Stimulated activated CD4-positive, alpha-beta T cell treated with anti-CD3 and anti-CD28 coated beads, Interleukin-12 subunit alpha, Interleukin-12 subunit beta, amount 100 ng/mL, for 4 hours (primary cell): ENCODE measurements around the gene CLCN7.
A peak's percentile ranks its signal among the peaks of the same experiment; 100 is the strongest.
"Not testable (repeated sequence)": the region's sequence is repeated elsewhere in the genome, so short reads cannot be mapped to it uniquely, and the experiment has no call there.

ENCODE experiments used
- DNase-seq: peaks from one replicate; pipeline ENCODE4 v3.0.0-alpha.2; 2020

CLCN7 gene

DNA sequence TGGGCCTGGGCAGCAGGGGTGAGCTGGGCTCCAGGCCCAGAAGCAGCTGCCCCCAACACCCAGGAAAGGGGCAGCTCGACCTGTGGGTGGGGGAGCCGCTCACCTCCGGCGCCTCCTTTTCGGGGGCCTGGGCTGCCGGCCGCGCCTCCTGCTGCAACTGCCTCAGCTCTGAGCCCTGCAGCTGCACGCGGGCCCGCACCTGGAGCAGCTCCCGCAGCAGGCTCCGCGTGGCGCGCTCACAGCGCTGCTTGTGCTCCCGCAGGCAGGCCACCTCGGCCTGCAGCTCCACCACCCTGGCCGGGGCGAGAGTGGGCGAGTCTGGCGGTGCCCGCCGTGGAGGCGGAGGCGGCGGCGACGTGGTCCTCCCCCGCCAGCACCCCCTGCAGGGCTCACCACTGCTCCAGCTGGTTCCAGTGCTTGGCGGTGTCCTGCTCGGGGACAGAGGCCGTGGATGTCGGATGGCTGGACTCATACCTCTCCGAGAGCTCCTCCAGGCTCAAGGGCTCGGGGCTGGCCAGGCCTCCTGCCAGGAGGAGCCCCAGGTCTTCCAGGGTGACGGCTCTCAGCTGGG lies 31.3 kb downstream of the CLCN7 start:
- DNase-seq: no peak

DNA sequence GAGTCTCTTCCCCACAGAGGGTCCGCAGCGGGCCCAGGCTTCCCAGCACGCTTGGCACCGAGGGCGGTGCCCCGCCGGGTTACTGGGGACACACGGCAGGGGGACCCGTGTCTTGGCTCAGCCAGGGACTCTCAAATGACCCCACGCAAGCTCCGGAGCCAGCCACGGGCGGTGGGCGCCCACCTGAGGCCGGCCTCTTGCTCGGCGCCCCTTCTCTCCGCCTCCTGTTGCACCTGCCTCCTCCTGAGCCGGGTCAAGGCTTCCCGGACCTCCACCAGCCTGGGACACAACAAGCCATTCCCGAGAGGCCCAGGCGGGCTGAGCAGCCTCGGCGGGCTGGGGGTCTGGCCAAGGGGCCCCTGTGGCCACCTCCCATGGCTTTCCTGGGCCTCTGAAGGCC lies 32.1 kb downstream of the CLCN7 start:
- no peak for DNase-seq

DNA sequence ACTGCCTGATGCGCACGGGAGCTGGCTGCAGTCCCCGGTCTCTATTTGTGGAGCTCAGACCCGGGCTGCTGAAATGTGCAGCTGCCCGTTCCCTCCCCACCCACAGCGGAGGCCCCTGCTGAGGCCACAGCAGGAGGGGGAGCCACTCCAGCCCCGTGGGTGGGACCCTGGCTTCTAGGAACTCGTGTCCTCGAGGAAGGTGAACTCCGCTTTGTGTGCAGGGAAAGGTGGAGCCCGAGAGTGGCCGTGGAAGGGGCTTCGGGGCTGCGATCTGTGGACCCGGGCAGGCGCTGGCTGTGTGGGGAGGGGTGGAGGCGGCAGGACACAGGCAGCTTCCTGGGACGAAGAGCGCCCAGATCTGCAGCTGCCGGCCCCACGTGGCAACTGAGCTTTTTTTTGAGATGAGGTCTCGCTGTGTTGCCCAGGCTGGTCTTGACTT lies 33.4 kb downstream of the CLCN7 start:
- no peak for DNase-seq

DNA sequence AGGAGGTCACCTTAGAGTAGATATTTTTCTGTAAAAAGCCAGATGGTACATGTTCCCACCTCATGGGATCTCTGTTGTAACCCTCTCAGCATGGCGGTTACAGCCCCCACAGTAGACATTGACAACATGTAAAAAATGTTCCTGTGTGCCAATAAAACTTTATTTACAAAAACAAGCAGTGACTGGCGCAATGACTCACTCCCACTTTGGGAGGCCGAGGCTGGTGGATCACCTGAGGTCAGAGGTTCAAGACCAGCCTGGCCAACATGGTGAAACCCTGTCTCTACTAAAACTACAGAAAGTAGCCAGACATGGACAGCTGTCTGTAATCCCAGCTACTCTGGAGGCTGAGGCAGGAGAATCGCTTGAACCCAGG lies 35.1 kb downstream of the CLCN7 start:
- DNase-seq: not testable (repeated sequence)

DNA sequence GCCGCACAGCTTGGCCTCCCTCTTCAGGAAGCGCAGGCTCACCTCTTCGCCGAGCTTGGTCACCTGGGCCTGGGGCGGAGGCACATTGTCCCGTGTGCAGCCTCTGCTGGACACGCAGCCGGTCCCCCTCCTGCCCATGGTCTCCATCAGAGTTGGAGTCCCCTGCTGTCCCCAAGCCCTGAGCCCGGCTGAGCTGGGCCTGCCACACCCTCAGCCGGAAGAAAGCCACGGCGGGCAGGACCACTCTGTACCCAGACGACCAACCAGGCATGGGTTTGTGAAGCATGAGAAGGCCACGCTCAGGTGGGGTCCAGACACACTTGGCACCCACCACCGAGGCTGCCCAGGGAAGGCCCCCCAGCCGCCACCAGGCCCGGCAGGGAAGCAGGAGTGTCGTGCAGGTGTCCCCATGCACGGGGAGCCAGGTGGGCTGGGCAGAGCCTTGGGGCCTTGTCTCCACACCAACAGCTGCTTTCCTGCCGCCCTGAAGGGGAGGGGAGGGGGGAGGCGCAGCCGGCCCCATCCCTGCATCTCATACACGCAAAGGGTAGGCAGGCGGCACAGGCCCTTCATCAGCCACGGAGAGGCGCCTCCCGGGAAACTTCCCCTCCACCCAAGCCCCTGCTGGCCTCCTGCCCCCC lies 35.6 kb downstream of the CLCN7 start:
- DNase-seq: no peak

DNA sequence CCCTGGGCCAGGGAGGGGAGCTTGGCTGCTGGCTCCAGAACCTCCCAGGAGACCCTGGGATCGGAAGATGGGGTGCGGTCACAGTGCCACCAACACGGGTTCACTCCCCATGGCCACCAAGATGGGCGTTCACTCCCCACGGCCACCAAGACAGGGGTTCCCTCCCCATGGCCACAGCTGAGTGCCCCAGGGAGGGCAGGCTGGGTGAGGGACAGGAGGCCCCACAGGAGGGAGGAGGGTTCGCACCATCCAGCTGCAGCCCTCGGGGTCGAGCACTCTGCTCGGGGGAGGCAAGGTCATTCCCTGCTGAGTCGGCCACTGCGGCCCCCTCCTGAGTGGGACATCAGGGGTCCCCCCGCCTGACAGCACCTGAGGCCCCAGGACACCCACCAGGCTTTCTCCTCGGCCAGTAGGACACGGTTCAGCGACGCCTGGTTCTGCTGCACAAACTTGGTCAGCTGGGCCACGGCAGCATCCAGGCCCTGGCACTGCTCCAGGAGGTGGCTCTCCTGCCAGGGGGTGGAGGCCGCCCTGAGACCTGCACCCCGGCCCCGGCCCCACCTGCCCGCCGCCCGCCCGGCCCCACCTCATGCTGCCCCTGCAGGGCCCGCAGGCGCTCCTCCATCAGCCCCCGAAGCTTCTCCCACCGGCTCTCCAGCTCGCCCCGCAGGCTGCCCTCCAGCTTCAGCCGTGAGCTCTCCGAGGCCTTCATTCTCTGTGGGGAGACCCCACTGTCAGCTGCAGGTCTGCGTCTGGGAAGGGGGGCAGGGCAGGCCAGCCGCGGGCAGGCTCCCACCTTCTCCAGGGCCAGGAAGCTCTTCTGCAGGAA lies 36.4 kb downstream of the CLCN7 start:
- DNase-seq: no peak

DNA sequence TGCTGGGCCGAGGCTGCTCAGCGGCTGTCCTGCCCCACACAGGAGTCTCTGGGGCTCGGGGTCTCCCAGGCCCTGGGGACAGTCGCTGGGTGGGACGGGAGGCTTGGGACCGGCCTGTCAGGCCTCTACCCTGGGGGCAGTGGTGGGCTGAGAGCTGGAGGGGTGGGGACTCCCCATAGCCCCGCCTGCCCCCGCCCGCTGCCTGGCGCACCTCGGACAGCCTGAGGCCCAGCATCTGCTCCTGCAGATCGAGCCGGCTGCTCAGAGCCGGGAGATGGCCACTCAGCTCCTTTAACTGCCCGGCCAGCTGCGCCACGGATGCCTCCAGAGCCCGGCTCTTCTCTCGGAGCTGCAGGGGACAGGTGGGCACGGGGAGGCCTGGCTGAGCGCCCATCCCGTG lies 37.2 kb downstream of the CLCN7 start:
- no peak for DNase-seq

DNA sequence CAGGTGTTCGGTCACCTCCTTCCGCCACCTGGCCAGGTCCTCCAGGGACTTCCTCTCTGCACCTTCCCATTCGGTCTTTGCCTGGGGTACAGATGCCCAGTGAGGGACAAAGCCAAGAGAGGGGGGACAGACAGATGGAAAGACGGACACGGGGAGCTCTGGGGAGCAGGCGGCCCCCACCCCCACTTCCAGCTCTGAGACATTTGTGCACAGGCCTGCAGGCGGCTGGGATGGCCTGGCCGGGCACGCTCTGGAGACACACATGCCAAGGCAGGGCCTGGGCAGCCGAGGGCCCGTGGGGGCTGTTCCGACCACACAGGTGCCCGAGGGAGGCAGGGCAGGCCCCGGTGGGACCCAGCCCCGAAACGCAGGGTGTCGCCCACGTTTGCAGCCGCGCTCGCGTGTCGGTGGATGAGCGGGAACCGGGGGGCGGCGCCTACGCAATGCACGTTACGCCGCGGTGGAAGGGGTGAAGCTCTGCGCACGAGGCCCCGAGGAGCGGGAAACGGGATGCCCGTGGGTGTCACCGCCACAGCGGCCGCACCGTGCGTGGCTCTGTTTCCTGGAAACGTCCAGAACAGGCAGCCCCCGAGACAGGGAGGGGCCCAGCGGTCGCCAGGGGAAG lies 38.0 kb downstream of the CLCN7 start:
- no peak for DNase-seq

DNA sequence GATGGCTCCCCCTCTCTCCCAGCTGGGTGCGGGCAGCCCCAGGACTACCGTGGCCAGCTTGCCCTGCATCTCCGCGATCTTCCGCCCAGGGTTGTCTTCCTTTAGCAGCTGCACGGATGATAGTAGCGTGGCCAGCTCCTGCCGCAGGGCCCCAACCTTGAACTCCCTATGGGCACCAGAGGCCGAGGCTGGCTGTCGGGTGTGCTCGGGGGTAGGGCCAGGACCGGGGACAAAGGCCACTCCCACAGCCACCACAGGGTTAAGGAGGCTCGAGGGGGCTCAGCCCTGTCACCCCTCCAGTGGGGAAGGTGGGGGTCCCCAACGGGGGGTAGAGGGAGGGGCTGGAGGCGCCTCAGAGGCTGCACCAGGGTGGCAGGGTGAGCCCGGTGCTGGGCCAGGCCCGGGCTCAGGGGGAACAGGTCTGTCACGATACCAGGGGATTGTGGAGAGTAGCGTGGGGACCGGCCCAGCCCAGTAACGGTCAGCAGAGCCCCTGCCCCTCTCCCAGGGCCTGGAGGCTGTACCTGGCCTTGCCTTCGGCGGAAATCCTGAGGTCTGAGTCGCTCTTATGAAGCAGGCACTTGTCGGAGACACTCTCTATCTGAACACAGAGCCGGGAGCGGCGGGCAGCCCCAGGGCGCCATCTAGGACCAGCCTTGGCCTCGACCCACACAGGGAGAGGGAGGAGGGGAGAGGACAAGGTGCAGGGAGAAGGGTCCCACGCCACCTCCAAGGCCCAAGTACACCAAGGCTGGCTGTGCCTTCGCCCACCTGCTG lies 38.7 kb downstream of the CLCN7 start:
- DNase-seq: no peak

DNA sequence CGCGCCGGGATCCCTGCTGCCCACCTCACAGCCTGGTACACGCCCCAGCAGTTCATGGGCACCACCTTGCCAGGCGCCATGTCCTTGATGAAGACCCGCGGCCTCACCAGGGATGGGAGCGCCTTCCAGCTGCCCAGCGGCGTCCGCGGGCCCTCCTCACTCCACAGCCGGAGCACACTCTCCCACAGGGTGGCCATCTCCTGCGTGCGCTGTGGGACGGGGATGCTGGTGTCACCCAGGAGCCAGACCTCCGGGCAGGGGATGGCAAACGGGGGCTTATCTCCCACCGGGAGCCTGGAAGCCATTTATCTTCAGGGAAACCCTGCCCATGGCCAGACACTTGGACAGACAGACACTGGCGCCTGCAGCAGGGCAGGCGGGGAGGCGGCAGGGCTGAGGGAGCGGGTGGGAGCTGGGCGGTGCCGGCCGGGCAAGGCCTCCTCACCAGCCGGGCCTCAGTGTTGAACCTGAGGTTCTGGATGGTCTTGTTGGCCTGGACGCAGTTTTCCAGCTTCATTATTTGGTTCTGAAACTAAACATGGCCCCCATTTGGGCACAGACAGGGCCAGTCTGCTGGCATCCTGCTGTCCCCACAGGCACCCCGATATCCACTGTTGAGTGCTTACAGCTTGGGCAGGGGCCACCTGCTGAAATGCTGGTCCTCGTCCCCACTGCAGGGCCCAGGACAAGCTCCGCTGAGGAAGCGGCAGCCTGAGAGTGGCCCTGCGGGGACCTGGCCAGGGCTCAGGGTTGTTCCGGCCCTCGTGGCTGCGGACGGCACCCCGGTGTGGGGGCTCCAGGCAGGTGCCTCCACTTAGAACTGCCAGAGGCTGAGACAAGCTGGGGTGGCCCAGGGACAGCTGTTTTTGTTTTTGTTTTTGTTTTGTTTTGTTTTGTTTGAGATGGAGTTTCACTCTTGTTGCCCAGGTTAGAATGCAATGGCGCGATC lies 39.9 kb downstream of the CLCN7 start:
- no peak for DNase-seq

DNA sequence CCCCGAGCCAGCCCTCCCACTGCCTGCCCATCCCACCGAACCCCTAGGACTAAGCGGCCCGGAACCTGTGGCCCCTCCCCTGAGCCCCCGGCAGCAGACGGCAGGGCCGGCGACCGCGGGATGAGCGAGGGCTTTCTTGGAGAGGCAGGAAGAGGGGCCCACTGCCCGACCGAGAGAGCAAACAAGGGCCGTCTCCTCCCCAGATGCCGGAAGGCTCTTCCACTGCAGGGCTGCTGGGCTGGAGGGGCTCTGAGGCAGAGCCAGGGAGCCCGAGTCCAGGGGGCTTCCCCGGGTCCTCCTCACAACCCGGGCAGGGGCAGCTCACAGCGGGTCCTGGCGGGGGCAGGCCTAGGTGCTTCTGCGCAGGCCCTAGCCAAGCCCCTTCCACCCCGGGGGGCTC lies 41.1 kb downstream of the CLCN7 start:
- DNase-seq: no peak

DNA sequence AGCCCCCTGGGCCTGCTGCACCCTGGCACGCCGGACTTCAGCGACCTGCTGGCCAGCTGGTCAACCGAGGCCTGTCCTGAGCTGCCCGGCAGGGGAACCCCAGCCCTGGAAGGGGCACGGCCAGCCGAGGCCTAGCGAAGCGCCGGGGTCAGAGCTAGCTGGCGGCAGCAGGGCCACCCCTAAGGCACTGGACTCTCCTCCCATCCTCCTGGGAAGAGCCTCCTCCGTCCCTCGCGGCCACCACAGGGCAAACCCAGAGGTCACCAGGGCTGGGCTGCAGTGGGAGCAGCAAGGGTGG lies 41.6 kb downstream of the CLCN7 start:
- no peak for DNase-seq

DNA sequence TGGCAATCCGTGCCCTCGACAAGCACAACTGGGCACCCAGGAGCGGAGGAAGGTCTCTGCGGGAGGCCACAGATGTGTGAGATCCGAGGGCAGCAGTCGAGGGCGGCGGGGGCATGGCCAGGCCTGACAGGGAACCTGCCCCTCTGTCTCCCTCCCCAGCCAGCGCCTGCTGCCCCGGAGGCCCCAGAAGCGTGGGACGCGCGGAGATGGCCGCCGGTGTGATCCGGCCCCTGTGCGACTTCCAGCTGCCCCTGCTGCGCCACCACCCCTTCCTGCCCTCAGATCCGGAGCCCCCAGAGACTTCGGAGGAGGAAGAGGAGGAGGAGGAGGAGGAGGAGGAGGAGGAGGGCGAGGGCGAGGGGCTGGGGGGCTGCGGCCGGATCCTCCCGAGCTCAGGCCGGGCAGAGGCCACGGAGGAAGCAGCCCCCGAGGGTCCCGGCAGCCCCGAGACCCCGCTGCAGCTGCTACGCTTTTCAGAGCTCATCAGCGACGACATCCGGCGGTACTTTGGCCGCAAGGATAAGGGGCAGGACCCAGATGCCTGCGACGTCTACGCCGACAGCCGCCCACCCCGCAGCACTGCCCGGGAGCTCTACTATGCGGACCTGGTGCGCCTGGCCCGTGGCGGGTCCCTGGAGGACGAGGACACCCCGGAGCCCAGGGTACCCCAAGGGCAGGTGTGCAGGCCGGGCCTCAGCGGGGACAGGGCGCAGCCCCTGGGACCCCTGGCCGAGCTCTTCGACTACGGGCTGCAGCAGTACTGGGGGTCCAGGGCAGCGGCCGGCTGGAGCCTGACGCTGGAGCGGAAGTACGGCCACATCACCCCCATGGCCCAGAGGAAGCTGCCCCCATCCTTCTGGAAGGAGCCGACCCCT lies 42.2 kb downstream of the CLCN7 start:
- DNase-seq: no peak

DNA sequence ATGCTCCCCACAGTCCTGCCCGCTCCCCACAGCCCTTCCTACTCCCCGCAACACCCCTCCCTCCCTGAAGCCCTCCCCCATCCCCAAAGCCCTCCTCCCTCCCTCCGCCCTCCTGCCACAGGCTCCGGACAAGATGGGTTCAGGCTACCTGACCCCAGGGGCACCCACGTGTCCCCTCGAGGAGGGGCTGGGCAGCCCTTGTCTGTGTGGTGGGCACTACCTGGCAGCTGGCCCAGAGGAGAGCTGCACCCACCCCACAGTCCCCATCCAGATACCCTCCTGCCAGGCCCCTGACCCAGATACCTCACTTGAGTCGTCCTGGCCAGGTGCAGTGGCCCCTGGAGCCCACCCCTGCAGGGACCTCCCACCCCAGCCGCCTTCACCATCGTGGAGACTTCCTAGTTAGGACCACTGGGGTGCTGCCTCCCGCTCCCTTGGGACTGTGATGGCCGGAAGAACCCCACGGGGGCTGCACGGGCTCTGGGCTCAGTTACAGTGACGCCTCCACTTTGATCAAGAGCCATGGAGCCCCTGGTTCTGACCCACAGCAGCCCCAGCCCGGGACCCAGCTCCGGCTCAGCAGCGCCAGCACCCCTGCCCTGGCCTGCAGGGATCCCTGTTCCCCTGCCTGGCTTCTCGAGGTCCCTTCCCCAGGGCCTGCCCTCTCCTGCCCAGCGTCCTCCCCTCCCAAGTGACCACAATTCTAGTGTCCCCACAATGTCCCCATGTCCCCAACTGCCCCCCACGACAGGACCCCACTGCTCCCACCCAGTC lies 43.1 kb downstream of the CLCN7 start:
- DNase-seq: no peak

DNA sequence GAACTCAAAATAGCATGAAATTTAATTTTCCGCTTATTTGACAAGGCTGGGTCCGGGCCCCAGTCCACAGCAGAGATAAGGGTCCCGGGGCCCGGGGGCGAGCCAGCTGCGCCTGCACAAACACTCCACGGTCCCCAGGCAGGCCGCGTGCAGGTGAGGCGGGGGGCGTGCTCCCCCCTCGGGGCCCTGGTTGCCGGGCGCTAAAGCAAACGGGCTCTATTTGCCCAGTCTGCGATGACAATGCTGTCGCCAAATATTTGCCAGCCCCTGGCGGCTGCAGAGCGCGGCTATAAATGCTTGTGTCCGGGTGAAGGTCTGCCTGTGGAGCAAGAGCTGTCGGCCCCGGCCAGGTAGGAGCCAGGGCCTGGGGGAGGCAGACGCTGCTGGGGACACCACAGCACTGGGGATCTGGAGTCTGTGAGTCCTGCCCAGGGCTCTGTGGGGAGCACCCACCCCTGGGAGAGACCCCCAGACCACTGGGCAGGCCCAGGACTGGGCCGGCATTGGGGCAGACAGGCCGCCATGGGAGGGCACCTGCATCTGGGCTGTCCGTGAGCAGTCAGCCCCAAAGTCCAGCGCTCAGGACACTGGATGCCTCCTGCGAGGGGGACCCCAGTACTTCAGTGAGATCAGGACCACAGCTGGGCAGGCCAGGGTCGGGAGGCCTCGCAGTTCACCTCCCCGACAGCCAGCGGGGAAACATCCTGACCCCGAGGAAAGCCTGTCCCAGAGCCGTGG lies 43.9 kb downstream of the CLCN7 start, which contains the start of gene PERCC1:
PERCC1 (plus strand) TSS at position 320 of the 738 bp plus-strand sequence. CDS start 1,516 bp downstream, outside the sequence.
- no peak for DNase-seq

DNA sequence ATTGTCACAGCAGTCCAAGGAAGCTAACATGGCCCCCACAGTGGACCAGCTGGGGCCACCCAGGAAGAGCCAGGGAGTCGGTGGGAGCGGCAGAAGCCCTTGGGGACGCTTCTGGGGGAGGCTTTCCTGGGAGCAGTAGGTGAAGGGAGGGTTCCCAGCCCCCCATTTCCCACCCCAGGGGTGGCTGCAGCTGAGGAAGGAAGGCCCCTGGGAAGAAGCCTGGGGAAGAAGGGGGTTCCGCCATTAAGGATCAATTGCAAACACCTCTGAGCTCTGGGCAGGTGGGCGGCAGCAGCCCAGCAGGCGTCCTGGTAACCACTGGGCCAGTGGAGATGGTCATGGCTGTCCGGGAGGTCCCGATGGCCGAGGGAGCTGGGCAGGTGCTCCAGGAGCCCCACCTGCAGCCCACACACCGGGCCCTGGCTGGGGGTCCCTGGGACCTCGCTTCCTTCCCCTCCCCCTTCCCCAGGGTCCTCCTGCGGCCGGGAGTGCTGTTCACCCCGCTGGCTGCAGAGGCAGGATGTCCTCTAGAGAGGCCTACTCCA lies 44.5 kb downstream of the CLCN7 start:
- no peak for DNase-seq

DNA sequence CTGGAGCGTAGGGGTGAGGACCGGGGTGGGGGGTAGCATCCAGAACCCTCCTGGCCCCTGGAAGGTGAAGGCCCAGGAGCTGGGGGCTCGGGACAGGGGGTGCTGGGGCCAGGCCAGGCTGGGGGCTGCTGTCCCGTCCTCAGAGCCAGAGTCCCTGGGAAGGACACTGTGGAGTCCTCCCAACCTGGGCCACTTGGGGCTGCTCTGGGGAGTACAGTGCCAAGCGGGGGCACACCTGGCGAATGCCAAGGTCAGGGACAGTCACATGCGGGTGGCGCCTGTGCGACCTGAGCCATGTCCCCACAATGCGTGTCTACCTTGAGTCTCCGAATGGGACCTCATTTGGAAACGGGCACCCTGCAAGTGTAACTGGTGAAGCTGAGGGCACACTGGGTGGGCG lies 45.2 kb downstream of the CLCN7 start:
- no peak for DNase-seq

DNA sequence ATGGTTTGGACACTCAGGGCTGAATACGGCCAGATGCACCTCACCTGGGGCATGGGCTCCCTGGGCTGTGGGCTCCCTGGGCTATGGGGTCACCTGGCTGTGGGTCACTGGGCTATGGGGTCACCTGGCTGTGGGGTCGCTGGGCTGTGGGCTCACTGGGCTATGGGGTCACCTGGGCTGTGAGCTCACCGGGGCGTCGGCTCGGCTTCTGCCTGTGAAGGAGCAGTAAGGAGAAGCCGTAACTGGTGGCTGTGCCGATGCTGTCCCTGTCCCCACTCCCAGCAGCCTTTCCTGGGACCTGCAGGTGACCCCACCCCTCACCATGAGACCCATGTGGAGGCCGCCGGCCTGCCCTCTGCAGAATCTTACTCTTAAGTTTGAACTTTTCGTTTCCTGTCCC lies 45.8 kb downstream of the CLCN7 start:
- DNase-seq: no peak

DNA sequence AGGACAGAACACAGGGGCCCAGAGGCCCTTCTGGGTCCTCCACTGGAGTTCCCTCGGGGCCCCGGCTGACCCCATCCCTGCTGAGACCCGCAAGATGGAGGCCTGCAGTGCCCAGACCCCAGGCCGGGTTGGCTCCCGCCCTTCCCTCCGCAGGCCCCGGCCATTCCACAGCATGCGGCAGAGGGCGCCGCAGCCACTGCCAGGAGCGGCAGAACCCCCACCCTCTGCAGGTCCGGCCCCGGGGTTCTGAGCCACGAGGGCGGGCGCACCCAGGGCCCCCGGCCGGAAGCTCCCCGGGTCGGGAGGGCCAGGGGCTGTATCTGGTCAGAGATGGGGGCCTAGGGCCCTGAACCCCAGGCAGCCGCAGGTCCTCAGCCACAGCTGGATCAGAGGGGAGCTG lies 46.3 kb downstream of the CLCN7 start:
- DNase-seq: peak; percentile 36
